ENCODE data around the gene COL27A1.

DNA sequence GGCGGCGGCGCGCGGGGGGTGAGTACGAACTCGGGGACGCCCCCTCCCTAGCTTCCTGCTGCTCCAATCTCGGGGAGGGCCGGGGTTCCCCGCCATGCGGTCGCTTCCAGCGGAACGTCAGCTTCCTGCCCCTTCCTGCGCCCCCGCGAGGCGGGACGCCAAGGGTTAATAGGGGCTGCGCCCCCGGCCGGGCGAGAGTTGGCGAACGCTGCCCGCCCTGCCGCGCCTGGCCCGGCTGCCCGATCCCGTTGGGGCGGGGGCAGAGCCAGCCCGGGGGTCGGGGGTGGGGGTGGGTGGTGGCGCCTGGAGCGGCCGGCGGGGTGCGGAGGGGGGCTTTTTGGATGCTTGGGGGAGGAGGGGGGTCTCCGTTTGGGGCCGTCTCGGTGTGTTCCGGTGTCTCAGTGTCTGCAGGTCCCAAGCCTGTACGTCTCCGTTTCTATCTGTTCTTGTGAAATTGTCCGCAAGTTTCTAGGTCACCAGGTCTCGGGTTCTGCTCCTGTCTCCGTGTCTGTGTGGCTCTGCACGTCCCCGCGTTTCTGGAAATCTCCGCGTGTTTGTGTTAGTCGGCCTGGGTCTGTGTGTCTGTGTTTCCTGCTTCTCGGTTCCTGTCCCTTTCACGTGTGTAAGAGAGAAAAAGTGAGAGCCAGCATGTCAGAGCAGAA is 789 bp downstream of the COL27A1 start:
- TF ChIP-seq TAF1 (IDR thresholded peaks at IDR 0.05; ENCODE audit: borderline replicate concordance, low read depth, low read length), result no peak
- TF ChIP-seq POLR2AphosphoS5 (IDR thresholded peaks at IDR 0.05; ENCODE audit: low read depth, low read length), result no peak
- no peak for TF ChIP-seq POLR2A (IDR thresholded peaks at IDR 0.05; ENCODE audit: low read depth, low read length)

All from GM12892 (cell line).